KOPT-K1 (cell line): ENCODE measurements around the gene EDA.

Experiments used
- H3K27ac ChIP-seq: fragments of 200-600 bp; sonication (generic); 2 replicates; pipeline ENCODE4 v1.5.1; 2016; ENCODE audit warnings: antibody characterized with exemption, mild to moderate bottlenecking, low read depth, low read length; ENCODE audit not compliant: poor library complexity, severe bottlenecking
- H3K36me3 ChIP-seq: fragments of 200-600 bp; sonication (generic); 2 replicates; pipeline ENCODE4 v1.5.1; 2017; ENCODE audit warnings: antibody characterized with exemption, mild to moderate bottlenecking, low read length, moderate library complexity; ENCODE audit not compliant: insufficient read depth
- H3K9me3 ChIP-seq: fragments of 200-600 bp; sonication (generic); 2 replicates; pipeline ENCODE4 v1.5.1; 2017; ENCODE audit warnings: antibody characterized with exemption, low read length, mild to moderate bottlenecking; ENCODE audit not compliant: insufficient read depth, poor library complexity, severe bottlenecking

EDA gene

DNA sequence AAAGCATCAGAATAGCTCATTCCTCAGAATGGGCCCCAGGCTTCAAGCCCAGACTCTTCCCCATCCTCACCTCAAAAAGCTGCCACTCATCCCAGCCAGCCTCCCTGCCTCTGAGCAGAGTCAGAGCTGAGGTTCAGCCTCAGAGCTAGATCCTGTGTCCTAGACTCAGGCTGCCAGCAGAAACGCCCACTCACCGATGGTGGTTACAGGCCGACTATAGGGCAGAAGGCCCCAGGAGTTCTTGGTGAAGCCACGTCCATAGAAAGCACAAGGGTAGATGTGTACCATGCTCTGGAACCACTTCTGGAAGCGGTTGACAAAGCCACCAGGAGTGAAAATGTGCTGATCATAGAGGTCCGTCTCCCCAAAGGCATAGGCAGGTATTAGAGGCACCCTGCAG lies 426.1 kb downstream of the EDA start:
- no peaks in the 10 kb centered on the region for H3K36me3 ChIP-seq
- H3K27ac ChIP-seq, result no peak overlapping the region
- H3K9me3 ChIP-seq, result no peaks in the 10 kb centered on the region

DNA sequence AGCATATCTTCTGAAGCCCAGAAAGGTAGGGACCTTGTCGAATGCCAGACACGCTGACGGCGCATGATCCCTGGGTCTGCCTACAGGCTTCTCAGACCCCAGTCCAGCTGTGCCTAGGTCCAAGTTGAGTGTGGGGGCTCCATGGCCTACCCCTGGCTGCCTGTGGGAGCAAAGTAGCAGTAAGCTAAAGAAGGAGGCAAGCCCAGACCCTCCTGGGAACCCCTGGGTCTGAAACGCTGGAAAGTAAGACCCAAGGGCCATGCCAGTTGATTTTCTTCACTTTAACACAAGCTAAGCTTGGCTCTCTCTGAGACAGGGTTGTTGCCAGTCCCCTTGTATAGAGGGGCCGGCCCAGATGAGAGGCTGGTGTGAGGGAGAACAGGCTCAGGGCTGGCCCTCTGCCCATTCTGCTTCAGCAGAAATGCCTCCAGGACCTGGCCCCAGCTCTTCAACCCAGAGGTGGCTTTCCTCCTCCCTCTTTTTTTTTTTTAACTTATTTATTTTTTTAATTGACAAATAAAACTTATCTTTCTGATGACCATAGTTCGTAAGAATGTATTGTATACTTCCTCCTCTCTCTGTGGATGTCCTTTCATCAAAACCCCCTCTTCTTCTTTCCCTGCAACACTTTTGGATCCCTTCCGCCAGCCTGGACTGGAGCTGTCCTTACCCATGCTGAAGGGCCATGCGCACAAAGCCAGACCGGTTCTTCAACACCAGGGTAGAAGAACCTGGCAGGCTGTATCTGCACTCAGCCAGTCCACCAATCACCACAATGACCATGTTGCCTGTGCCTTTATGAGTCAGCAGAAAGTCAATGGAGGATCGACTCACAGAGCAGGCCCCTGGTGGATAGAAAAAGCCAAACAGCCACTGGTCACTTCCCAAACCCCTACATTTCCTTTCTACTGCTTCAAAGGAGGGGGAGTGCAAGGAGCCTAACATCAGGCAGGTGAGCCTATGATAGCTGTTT lies 426.8 kb downstream of the EDA start:
- Histone ChIP-seq H3K9me3 (no peaks in the 10 kb centered on the region), H3K27ac (no peak overlapping the region), H3K36me3 (no peaks in the 10 kb centered on the region)

DNA sequence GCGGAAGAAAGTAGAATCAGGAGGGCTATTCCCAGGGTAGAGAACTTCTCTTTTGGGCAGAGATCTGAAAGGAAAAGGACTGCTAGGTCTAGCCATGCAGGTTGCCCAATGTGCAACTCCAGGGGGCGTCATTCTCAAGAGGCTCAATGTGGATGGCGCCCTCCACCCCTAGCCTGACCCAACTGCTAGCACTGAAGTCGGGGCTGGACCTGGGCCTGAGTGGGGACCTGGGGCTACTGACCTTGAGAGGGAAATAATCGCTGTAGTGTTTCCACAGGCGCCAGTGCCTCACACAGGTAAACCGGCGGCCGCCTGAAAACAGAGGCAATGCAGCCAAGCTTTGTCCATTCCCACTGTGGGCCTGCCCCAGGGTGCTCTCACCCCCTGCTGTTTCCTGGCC lies 427.8 kb downstream of the EDA start:
- no peaks in the 10 kb centered on the region for H3K36me3 ChIP-seq
- H3K27ac ChIP-seq, result no peak overlapping the region
- no peaks in the 10 kb centered on the region for H3K9me3 ChIP-seq

DNA sequence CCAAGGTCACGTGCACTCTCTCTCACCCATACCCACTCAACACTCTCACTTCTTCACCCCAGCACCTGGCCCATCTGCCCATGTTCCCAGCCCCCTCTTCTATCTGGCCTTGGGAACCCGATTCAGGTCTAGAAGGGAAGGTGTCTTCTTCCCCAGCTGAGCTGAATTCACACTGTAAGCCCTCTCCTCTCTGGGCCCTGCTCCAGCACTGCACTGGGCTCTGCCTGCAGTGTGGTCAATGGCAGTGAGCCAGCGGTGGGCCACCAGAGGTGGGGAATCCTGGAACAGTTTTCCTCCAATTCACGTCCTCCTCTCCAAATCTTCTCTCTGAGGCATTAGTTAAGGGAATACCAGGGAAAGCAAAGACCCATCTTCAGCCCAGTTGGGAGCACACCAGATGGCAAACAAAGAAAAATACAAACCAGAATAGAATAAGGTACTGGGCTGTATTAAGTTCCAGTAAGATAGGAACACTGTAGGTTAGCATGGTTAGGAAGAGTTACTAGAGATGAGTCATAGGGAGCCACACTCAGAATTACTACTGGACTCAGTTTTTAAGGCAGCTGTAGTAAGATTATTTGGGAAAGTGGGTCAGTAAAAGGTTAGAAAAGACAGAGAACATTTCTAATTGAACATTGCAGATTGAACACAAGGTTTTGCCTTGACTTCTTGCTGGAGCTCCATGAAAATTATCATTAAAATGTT lies 428.8 kb downstream of the EDA start:
- Histone ChIP-seq H3K36me3 (no peaks in the 10 kb centered on the region), H3K9me3 (no peaks in the 10 kb centered on the region), H3K27ac (no peak overlapping the region)

DNA sequence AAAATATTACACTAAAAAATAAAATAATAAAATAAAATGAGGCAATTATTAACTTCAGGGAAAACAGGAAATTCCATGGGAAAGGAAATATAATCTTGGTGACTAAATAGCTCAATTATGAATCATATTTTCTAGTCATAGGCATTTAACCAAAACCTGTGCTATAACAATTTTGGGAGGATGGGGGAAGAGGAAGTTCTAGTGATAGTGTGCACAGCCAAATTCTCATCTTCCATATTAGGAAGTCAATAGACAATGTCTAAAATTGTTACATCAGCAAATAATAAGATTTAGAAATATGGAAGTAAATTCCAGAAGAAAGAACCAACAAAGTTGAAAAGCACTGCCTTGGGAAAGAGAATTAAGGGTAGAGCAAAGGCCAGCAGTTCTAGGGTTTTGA lies 431.1 kb downstream of the EDA start:
- H3K36me3 ChIP-seq, result no peaks in the 10 kb centered on the region
- H3K9me3 ChIP-seq, result no peaks in the 10 kb centered on the region
- H3K27ac ChIP-seq, result no peak overlapping the region

DNA sequence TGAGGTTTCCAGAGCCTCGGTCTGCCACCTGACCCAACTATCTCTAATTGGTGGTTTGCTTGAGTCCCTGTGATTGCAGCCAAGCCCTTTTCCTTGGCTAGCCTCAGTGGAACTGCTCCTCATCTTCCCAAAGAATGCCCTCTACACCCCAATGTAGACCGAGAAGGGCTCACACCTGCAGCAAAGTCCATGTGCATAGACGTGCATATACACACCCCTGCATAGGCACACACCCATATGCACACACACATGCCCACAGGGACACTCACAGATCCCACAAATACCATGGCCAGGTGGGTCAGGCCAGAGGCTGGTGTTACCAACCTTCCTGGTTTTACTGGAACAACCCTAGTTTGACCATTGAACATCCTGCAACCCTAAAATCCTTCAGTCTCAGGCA lies 433.5 kb downstream of the EDA start:
- H3K9me3 ChIP-seq, result no peaks in the 10 kb centered on the region
- H3K36me3 ChIP-seq, result no peaks in the 10 kb centered on the region

DNA sequence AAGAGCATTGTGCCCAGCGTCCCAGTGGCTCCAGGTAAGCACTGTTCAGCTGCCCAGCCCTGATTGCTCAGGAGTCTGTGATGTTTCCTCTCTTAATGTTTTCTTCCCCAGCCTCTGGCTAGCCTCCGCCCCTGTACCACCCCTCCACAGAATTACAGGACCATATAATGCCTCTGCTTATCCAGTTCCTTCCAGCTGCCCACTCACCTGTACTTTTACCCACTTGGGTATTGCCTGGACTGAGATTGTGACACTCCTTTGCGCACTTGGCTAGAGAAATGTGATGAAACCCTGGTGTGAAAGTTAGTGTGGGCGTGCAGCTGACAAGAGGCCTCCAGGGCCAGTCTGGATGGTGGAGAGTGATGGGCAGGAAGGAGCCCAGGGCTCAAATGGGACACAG lies 434.0 kb downstream of the EDA start, which contains the start of gene AWAT2:
Gene AWAT2 (minus strand): TSS at position 14 of the 400 bp plus-strand sequence. CDS start 6 bp downstream, at position 8.
- Histone ChIP-seq H3K9me3 (no peaks in the 10 kb centered on the region), H3K27ac (no peak within 1 kb of the TSS), H3K36me3 (no peaks in the 10 kb centered on the region)

More for the DNA sequence above, 433.5 kb downstream of the EDA start:
- no peak overlapping the region for H3K27ac ChIP-seq

DNA sequence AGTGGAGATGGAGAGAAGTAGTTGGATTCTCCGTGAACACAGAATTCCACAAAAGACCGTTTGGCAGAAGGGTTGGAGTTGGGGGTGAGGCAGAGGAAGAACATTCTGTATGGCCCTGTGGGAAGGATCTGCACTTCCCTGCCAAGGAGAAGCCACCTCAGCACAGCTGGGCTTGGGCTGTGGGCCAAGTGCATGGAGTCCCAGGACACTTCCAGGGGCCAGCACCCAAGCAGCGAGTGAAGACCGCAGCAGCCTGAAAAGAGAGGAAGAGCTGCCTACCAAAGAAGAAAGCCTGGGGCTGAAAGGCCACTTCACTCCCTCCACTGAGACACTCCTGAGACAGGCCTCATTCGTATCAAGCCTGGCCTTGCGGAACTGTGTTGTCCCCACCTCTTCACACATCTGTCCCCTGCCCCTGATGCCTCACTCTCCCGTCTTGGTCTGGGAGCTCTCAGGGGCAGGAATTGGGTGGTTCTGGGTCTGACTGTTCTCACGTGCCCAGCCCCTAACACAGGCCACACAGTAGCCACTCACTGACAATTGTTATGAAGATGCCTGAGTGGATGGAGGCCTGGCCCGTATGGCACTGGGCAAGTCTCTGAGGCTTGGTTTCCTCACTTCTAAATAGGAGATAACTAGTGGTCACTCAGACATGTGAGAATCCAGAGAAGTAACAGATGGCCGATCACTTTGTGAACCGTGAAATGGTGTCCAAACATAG lies 437.1 kb downstream of the EDA start:
- Histone ChIP-seq H3K27ac (no peak overlapping the region), H3K36me3 (no peaks in the 10 kb centered on the region), H3K9me3 (no peaks in the 10 kb centered on the region)

DNA sequence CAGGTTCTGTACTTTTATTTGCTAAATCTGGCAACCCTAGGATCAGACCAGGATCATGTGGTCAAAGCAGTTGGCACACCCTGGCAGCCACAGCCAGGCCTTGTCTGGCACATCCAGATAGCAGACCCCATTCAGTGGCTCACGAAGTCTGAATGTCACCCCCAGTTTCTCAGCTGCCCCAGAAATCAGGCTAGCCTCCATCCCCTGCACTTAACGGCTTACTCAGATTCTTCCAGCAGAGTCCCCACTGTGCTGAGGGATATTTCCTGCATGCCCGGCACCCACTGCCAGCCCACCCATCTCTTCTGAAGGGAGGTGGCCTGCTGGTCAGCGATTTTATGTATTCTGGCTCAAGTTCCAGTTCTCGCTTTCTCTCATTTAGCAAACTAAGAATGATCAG lies 438.5 kb downstream of the EDA start:
- Histone ChIP-seq H3K27ac (no peak overlapping the region), H3K9me3 (no peaks in the 10 kb centered on the region), H3K36me3 (no peaks in the 10 kb centered on the region)

DNA sequence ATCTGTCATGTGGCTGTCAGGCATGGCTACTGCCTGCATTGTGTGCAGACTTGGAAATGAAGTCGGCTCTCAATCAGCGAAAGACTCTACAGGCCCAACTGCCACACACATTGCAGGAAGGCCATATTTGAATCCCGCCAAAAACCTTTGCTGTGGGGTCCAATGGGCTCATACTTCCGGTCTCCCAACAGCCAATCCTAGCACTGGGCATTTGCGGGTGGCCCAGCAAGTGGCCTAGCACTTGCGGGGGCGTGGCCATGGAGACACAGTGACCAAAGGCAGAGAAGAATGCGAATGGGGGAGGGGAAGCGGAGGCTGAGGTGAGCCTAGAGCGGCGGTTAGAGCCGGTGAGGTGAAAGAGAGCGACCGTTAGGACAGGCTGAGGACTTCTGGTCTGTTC lies 446.2 kb downstream of the EDA start, which contains the start of gene OTUD6A:
Gene OTUD6A (plus strand): TSS at position 382 of the 400 bp plus-strand sequence. CDS start 68 bp downstream, outside the sequence.
- no peaks in the 10 kb centered on the region for H3K9me3 ChIP-seq
- no peaks in the 10 kb centered on the region for H3K36me3 ChIP-seq
- H3K27ac ChIP-seq, result no peak within 1 kb of the TSS

DNA sequence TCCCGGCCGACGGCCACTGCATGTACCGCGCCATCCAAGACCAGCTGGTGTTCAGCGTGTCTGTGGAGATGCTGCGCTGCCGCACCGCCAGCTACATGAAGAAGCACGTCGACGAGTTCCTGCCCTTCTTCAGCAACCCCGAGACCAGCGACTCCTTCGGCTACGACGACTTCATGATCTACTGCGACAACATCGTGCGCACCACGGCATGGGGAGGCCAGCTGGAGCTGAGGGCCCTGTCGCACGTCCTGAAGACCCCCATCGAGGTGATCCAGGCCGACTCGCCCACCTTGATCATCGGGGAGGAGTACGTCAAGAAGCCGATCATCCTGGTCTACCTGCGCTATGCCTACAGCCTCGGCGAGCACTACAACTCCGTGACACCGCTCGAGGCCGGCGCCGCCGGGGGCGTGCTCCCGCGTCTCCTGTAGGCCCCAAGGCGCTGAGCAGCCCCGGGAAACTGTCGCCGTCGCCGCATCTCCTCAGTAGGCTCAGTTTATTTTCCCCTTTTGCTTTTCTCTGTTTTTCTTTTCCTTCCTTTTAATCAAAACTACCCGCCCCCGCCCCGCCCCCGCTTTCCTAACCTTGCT lies 447.1 kb downstream of the EDA start:
- Histone ChIP-seq H3K27ac (no peak overlapping the region), H3K9me3 (no peaks in the 10 kb centered on the region), H3K36me3 (no peaks in the 10 kb centered on the region)

DNA sequence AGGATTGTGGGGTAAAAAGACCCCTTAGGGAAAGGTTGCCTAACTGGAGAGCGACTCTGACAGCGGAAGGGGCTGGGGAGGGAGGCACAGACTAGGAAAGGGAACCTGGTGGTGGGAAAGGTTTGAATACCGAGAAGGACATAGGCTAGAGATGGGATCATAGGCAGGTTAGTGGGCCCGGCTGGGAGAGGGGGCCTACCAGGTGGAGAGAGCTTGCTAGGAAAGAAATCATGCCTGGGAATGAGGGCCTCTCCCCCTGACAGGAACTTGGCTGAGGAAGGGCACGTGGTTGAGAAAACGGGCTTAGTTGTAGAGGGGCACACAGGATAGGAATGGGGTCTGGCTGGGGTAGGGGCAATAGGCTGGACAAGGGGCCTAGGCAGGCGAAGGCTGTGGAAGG lies 450.7 kb downstream of the EDA start:
- H3K36me3 ChIP-seq, result no peaks in the 10 kb centered on the region
- no peak overlapping the region for H3K27ac ChIP-seq
- H3K9me3 ChIP-seq, result no peaks in the 10 kb centered on the region

DNA sequence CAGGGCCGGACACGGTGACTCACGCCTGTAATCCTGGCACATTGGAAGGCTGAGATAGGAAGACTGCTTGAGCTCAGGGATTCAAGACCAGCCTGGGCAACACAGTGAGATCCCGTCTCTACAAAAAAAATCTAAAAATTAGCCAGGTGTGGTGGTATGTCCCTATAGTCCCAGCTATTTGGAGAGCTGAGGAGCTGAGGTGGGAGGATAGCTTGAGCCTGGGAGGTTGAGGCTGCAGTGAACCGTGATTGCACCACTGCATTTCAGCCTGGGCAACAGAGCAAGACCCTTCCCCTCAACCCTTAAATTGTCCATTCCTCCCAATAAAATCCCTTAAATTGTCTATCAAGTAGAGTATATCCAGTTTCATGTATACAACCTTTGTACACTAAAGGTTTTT lies 463.4 kb downstream of the EDA start:
- H3K9me3 ChIP-seq, result no peaks in the 10 kb centered on the region
- no peak overlapping the region for H3K27ac ChIP-seq
- no peaks in the 10 kb centered on the region for H3K36me3 ChIP-seq

DNA sequence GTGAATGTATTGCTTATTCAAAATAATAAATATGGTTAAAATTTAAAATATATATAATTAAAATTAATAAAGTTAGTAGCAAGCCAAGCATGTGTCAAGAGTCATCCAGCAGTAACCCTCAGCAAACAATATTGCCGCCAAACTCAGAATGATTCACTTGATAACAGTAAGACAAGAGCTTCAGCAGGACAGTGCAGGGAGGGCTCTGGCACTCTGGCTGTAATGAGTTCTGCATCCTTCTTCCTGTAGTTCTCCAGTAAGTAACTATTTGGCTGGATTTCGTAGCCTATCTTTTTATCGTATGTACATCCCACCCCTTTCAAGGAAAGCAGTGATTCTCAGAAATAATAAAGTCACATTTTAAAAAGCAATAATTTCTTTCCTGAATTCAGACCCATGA lies 464.0 kb downstream of the EDA start:
- no peak overlapping the region for H3K27ac ChIP-seq
- H3K36me3 ChIP-seq, result no peaks in the 10 kb centered on the region
- no peaks in the 10 kb centered on the region for H3K9me3 ChIP-seq

DNA sequence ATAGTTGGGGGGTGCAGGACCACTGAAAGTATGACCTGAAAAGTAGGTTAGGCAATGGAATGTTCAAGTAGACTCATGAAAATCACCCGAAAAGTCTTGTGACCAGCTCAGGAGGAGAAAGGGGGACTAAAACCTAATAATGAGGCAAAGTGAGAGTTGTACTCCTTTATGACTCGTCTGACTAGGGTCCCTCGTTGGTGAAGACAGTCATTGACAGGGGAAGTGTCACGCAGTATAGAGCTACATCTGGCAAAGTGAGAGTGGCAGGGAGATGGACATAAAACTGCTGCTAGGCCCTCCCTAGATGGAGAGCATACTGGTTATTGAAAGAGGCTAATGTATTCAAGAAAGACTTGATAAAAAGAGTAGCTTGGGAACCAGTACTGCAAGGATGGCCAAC lies 466.8 kb downstream of the EDA start:
- Histone ChIP-seq H3K36me3 (no peaks in the 10 kb centered on the region), H3K27ac (no peak overlapping the region), H3K9me3 (no peaks in the 10 kb centered on the region)
